Neural cell (in vitro differentiated cells): ENCODE data around the gene SNX13.

Experiments used
- CTCF ChIP-seq: fragments of 450-650 bp; IDR thresholded peaks from 2 replicates; pipeline ENCODE4 v1.5.1; 2014; ENCODE audit warnings: antibody characterized with exemption, mild to moderate bottlenecking, moderate library complexity; ENCODE audit not compliant: poor library complexity, severe bottlenecking
- SMC3 ChIP-seq: fragments of 450-650 bp; conservative IDR thresholded peaks from 2 replicates; pipeline ENCODE4 v1.6.1; 2014; ENCODE audit warnings: antibody characterized with exemption, mild to moderate bottlenecking, moderate library complexity; ENCODE audit not compliant: poor library complexity

GRCh38 chr7:17854261-17855047 is 85.8 kb downstream of the SNX13 start:
- TF ChIP-seq SMC3 (no peak), CTCF (no peak)
